Measurements from ENCODE around the gene ACTRT3.
A peak's percentile ranks its signal among the peaks of the same experiment; 100 is the strongest.

Gene ACTRT3

GRCh38 chr3:169787791-169788190 lies 18.4 kb upstream of the ACTRT3 start:
- H3K27ac ChIP-seq, result no peak overlapping the region
- H3K4me3 ChIP-seq, result no peak overlapping the region
- no peak for TF ChIP-seq CTCF (IDR thresholded peaks at IDR 0.05)
- no peak for DNase-seq (ENCODE audit: low spot score)

- Histone ChIP-seq H3K4me3 (no peak overlapping the region), H3K27ac (no peak overlapping the region)
- TF ChIP-seq CTCF (IDR thresholded peaks at IDR 0.05), result no peak
- no peak for DNase-seq (ENCODE audit: low spot score)
These were observed 17.8 kb upstream of the ACTRT3 start for GRCh38 chr3:169787120-169787519.

- Histone ChIP-seq H3K27ac (no peak overlapping the region), H3K4me3 (no peak overlapping the region)
- no peak for DNase-seq (ENCODE audit: low spot score)
- TF ChIP-seq CTCF (IDR thresholded peaks at IDR 0.05), result no peak
These were observed 12.0 kb upstream of the ACTRT3 start for GRCh38 chr3:169781209-169781855.

- no peak for DNase-seq (ENCODE audit: low spot score)
- Histone ChIP-seq H3K4me3 (no peak overlapping the region), H3K27ac (no peak overlapping the region)
- TF ChIP-seq CTCF (IDR thresholded peaks at IDR 0.05), result no peak
These were observed 11.4 kb upstream of the ACTRT3 start for GRCh38 chr3:169780742-169781141.

GRCh38 chr3:169777822-169778221 lies 8.5 kb upstream of the ACTRT3 start:
- DNase-seq (ENCODE audit: low spot score), result no peak
- no peak for TF ChIP-seq CTCF (IDR thresholded peaks at IDR 0.05)
- Histone ChIP-seq H3K4me3 (no peak overlapping the region), H3K27ac (no peak overlapping the region)

GRCh38 chr3:169774186-169774585 lies 4.8 kb upstream of the ACTRT3 start:
- TF ChIP-seq CTCF (IDR thresholded peaks at IDR 0.05), result no peak
- H3K4me3 ChIP-seq, result peak overlapping the region; percentile 96
- no peak for DNase-seq (ENCODE audit: low spot score)
- no peak overlapping the region for H3K27ac ChIP-seq
